Right hindlimb (tissue), 1 donor: ENCODE data around the gene HDGFL2.

ENCODE experiments used
- DNase-seq: peaks from one replicate; pipeline ENCODE4 v3.0.0-alpha.2; 2018

The HDGFL2 gene

DNA sequence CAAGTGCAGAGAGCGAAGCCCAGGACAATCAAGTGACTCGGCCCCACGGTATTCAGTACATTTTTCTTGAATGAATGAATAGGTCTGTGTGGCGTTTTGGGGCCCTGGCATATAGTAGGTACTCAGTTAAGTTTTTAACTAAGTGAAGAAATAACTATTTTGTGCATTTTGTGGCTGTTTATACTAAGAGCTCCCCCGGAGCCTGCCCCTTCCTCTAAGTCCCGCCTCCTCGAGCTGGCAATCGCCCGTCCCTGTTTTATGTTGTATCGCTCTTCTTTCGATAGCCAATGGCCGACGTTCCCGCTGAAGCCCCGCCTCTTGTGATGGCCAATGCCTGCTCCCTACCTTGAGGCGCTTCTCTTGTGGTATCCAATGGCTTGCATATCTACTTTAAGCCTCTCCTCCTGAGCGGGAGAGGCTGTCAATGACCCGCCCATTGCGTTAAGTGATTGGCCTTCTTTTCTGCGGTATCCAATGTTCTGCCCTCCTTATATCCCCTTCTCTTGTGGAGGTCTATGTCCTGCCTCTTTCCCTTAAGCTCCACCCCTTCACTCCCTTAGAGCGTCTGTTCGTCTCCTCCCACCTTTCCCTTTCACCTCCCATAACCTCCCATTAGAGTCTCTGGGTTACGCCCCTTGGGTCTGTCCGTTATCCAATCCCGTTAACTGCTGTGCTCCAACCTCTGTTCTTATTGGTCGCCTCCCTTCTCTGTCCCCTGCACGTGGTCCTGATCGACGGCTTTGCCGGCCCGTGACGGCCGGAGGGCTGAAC is 509 bp upstream of the HDGFL2 start:
- peak; percentile 99 for DNase-seq

GRCh38 chr19:4473011-4473762 is 1.1 kb downstream of the HDGFL2 start:
- DNase-seq: no peak

GRCh38 chr19:4473763-4474513 is 1.8 kb downstream of the HDGFL2 start:
- DNase-seq: no peak

GRCh38 chr19:4474514-4475022 is 2.5 kb downstream of the HDGFL2 start:
- DNase-seq: peak; percentile 81

- DNase-seq: no peak
Measured at GRCh38 chr19:4477034-4477801, 5.1 kb downstream of the HDGFL2 start.

- DNase-seq: no peak
Measured at GRCh38 chr19:4482721-4483364, 10.7 kb downstream of the HDGFL2 start.

DNA sequence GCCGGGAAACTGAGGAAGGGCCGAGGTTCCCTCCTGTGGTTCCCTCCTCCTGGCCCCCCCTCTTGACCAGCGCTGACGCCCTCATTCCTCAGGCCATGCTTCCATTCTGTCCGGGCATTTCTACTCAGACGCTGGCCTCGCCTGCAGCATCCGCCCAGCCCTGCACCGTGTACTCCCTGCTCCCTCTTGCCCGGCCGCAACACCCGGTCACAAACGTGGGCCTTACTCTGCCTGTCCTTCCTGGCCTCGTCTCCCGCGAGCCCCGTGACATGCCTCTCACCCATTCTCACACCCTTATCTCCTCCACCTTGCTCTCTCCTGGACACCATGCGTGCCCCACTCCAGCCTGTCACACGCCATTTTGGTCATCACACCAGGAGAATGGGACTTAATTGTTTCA is 11.3 kb downstream of the HDGFL2 start:
- no peak for DNase-seq

DNA sequence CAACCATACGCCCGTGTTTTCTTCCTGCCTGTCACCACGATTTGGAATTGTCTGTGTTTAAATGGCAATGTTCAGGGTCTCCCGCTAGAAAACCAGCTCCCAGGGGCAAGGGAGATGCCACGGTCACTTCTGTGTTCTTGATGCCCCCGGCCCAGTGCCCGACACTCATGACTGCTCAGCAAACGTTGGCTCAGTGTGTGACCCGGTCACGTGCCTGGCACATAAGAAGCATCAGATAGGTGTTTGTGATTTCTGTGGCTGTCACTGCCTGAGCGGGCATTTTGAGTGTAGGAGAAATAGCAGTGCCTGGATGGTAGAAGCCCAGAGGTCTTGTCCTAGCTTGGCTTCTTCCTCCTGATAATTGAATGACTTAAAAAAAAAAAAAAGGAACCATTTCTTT is 15.5 kb downstream of the HDGFL2 start:
- DNase-seq: no peak

- DNase-seq: no peak
Measured at GRCh38 chr19:4488496-4488895, 16.4 kb downstream of the HDGFL2 start.

GRCh38 chr19:4491446-4491845 is 19.3 kb downstream of the HDGFL2 start:
- DNase-seq: no peak

DNA sequence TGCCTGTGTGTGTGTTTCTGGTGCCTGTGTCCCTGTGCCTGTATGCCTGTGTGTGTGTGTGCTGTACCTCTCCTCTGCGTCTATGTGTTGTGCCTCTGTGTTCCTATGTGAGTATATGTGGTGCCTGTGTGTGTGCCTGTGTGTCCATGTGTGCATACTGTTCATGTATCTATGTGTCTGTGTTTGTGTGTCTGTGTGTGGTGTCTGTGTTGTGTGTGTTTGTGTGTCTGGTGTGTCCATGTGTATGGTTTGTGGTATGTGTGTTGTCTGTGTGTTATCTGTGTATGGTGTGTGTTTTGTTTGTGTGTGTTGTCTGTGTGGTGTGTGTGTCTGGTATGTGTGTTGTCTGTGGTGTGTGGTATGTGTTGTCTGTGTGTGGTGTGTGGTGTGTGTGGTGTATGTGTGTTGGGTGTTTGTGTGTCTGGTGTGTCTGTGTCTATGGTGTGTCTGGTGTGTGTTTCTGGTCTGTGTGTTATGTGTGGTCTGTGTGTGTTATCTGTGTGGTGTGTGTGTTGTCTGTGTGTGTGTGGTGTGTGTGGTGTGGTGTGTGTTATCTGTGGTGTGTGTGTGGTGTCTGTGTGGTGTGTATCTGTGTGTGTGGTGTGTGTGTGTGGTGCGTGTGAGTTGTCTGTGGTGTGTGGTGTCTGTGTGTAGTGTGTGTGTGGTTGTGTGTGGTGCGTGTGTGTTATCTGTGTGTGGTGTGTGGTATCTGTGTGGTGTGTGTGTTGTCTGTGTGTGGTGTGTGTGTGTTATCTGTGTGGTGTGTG is 20.4 kb downstream of the HDGFL2 start:
- DNase-seq: no peak

- no peak for DNase-seq
Measured at GRCh38 chr19:4493104-4493928, 21.2 kb downstream of the HDGFL2 start.

GRCh38 chr19:4493929-4494690 is 22.0 kb downstream of the HDGFL2 start:
- DNase-seq: no peak

DNA sequence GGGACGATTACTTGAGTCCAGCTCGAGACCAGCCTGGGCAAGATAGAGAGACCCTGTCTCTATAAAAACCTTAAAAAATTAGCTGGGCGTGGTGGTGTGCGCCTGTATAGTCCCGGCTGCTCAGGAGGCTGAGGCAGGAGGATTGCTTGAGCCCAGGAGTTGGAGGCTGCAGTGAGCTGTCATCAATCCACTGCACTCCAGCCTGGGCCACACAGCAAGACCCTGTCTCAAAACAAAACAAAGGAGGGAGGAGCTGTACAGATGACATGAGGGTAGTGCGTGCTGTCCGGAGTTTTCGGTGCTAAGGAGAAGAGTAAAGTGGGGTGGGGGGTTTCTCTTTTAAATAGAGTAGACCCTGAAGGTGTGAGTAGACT is 22.6 kb downstream of the HDGFL2 start:
- no peak for DNase-seq

DNA sequence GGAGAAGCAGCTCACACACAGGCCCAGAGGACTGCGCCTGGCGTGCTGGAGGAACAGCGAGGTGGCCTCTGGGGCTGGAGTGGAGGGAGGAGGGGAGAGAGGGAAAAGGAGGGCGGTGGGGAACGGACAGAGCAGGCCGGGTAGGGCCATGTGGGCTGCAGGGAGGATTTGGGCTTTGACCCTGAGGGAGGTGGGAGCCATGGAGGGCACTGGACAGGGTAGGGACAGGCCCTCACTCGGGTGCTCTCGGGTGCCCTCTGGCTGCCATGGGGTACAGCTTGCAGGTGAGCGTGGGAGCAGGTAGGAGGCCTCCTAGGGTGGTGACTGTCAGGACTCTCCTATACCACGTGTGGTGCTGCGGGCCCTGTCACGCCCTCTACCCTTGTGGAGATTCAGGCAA is 23.4 kb downstream of the HDGFL2 start:
- no peak for DNase-seq

DNA sequence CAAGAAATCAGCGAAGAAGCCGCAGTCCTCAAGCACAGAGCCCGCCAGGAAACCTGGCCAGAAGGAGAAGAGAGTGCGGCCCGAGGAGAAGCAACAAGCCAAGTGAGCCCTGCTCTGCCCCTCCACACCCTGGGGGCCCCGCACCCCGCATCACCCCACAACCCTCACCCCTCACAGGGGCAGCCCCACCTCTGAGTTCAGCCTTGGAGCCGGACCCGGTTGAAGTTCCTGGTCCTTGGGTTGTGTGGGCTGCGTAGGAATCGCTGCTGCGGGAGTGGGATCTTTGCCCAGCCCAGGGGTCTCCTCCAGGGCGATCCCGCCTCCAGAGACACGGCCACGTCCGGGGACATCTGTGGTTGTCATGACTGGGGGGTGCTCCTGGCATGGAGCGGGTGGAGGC is 24.2 kb downstream of the HDGFL2 start:
- no peak for DNase-seq

DNA sequence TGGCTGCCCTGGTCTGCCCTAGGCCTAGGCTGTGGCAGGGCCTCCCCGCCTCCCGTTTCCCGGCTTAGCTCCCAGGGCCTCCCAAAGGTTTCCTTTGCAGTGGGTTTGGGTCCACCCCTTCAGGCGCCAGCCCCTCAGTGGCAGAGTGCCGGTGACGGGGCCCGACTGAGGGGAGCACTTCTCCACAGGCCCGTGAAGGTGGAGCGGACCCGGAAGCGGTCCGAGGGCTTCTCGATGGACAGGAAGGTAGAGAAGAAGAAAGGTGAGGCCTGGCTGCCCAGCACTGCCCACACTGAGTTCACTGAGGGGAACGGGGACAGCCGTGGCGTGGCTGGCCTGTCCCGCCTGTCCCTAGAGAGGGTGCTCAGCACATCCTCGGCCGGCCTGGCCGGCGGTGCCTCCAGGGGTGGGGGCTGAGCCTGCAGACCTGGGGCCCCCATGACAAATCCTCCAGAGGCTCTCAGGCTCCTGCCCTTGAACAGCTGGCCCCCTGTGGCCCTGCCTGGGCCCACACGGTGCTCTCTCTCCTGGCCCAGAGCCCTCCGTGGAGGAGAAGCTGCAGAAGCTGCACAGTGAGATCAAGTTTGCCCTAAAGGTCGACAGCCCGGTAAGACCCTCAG is 25.8 kb downstream of the HDGFL2 start:
- no peak for DNase-seq

GRCh38 chr19:4498694-4499093 is 26.6 kb downstream of the HDGFL2 start:
- DNase-seq: no peak

DNA sequence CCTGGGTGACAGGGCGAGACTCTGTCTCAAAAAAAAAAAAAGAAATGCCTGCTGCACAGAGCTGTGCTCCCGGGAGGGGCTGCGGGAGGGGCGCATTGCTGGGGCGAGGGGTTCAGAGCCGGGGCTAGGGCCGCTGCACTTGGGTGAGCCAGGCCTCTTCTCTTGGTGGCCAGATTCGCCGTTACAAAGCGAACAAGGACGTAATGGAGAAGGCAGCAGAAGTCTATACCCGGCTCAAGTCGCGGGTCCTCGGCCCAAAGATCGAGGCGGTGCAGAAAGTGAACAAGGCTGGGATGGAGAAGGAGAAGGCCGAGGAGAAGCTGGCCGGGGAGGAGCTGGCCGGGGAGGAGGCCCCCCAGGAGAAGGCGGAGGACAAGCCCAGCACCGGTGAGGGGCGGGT is 27.2 kb downstream of the HDGFL2 start:
- DNase-seq: no peak
